Vagina (tissue), 2 donors: Measurements from ENCODE around the gene GRIK2.

Source experiments
- POLR2A ChIP-seq, 2 donors: fragments of 450-650 bp; IDR thresholded peaks; one replicate each; pipeline ENCODE4 v1.6.1; 2017; ENCODE audit warnings: antibody characterized with exemption in 2 of 2, mild to moderate bottlenecking in 2 of 2, moderate library complexity in 2 of 2
- POLR2AphosphoS5 ChIP-seq, 2 donors: sonication (generic); formaldehyde crosslinking; IDR thresholded peaks; one replicate each; pipeline ENCODE4 v1.9.0; 2017; ENCODE audit warnings: antibody characterized with exemption in 2 of 2, mild to moderate bottlenecking in 2 of 2, low read depth in 1 of 2; ENCODE audit not compliant: insufficient read depth in 1 of 2
- TF ChIP-seq, protein P1 (sequence below), 3 experiments: fragments of 450-650 bp in 2 of 3; fragments of 200-600 bp in 1 of 3; sonication (generic) in 1 of 3; IDR thresholded peaks; one replicate each; pipeline ENCODE4 v1.5.1; 2017 to 2019; ENCODE audit warnings: antibody characterized with exemption in 3 of 3, mild to moderate bottlenecking in 2 of 3, moderate library complexity in 2 of 3

DNA sequence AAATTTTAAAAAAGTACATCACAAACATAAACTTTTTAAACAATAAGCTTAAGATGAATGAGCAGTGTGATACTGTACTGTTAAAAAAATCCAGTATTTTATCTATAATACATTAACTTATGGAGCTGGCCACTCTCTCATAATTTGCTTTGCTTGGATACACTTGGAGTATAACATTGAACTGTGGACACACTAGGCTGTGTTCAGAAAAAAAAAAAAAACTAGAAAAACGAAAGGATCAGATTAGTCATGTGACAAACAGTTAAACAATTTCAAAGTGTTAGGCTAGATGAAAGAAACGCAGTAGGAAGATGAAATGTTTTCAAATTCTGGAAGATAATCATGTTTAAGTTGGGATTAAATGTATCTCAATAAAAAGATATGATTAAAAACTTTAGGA is 220.0 kb downstream of the GRIK2 start:
- TF ChIP-seq, protein P1, sequence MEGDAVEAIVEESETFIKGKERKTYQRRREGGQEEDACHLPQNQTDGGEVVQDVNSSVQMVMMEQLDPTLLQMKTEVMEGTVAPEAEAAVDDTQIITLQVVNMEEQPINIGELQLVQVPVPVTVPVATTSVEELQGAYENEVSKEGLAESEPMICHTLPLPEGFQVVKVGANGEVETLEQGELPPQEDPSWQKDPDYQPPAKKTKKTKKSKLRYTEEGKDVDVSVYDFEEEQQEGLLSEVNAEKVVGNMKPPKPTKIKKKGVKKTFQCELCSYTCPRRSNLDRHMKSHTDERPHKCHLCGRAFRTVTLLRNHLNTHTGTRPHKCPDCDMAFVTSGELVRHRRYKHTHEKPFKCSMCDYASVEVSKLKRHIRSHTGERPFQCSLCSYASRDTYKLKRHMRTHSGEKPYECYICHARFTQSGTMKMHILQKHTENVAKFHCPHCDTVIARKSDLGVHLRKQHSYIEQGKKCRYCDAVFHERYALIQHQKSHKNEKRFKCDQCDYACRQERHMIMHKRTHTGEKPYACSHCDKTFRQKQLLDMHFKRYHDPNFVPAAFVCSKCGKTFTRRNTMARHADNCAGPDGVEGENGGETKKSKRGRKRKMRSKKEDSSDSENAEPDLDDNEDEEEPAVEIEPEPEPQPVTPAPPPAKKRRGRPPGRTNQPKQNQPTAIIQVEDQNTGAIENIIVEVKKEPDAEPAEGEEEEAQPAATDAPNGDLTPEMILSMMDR (IDR thresholded peaks at IDR 0.05) = no peak
- no peak for TF ChIP-seq POLR2AphosphoS5 (IDR thresholded peaks at IDR 0.05; ENCODE audit: insufficient read depth in 1 of 2, low read depth in 1 of 2)
- TF ChIP-seq POLR2A (IDR thresholded peaks at IDR 0.05) = no peak
